ENCODE results near the gene CYBA. TPM values are rescaled to one million over a fixed set of nuclear protein-coding genes. Genes with fewer than 3 reads are reported as not detected.

Gene CYBA
- total RNA-seq, 2 experiments from 2014 or later: 359 to 601 TPM

DNA sequence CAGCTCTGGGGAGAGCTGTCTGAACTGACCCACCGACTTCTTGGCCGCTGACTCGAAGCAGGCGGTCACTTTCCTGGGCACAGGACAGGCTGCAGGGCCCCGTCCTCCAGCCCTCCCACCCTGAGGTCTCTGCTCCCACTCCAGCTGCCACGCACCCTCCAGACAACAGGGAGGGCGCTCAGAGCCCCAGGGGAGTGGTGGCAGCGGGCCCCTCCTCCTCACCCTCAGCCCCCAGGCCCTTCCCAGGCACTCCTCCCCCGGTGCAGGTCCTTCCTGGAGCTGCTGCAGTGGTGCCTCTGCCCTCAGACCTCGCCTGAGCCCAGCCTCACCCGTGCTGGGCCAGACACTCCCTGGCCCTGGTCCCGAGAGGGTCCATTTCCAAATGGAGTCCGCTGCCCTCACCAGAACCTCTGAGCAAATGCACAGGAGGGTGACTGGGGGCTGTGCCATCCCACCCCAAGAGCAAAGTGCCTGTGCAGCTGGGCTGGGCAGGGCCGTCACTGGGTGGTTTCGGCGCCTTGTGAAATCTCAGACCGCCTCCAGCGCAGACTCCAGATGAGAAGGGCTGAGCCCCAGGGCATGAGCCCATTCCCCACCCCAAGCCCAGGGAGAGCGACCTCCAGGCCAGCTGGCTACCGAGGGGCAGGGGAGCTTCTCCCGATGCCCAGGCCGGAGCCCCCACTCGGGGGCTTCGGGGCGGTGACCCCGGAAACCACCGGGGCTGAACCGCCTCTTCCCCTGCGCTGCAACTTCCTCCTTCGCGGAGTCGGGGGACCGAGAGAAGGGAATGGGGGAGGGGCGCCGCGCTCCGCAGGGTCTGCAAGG is 717 bp downstream of the CYBA start:
- intact Hi-C loops (cut with micrococcal nuclease; ENCODE audit: unreplicated experiment): loop anchor here (2.0 to 5.0 kb wide), 2 partner anchors 15 to 1007 kb away; partner anchors contain the start of genes CHMP1A and SPATA33
- Histone ChIP-seq H3K9me2 (ENCODE audit: insufficient read depth, low read length) (no peaks in the 10 kb centered on the region), H3K4me3 (ENCODE audit: low read depth, low read length, poor library complexity, severe bottlenecking) (peak overlapping the region; percentile 90), H3K4me1 (ENCODE audit: insufficient read depth, low read length, poor library complexity, severe bottlenecking) (peaks cover 36% of the 10 kb centered on the region), H2AFZ (ENCODE audit: low read length) (no peak overlapping the region), H4K20me1 (ENCODE audit: insufficient read depth, low read length) (peaks cover 17% of the 10 kb centered on the region), H3K27ac (ENCODE audit: low read depth, low read length, poor library complexity, severe bottlenecking) (peak overlapping the region; percentile 94), H3K4me2 (ENCODE audit: low read length) (peak overlapping the region; percentile 100), H3K36me3 (ENCODE audit: insufficient read depth, low read length) (peaks cover 60% of the 10 kb centered on the region), H3K79me2 (ENCODE audit: insufficient read depth, low read depth, low read length) (peaks cover 31% of the 10 kb centered on the region), H3K9me3 (ENCODE audit: low read length) (no peaks in the 10 kb centered on the region)
- DNase-seq (ENCODE audit: low spot score): peak; percentile 54
- BruUV-seq (replicated peaks): no TSS peak
- TF ChIP-seq, protein P1, sequence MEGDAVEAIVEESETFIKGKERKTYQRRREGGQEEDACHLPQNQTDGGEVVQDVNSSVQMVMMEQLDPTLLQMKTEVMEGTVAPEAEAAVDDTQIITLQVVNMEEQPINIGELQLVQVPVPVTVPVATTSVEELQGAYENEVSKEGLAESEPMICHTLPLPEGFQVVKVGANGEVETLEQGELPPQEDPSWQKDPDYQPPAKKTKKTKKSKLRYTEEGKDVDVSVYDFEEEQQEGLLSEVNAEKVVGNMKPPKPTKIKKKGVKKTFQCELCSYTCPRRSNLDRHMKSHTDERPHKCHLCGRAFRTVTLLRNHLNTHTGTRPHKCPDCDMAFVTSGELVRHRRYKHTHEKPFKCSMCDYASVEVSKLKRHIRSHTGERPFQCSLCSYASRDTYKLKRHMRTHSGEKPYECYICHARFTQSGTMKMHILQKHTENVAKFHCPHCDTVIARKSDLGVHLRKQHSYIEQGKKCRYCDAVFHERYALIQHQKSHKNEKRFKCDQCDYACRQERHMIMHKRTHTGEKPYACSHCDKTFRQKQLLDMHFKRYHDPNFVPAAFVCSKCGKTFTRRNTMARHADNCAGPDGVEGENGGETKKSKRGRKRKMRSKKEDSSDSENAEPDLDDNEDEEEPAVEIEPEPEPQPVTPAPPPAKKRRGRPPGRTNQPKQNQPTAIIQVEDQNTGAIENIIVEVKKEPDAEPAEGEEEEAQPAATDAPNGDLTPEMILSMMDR (conservative IDR thresholded peaks at IDR 0.05; ENCODE audit: low read length): no peak
- TF ChIP-seq EZH2phosphoT487 (IDR thresholded peaks at IDR 0.05; ENCODE audit: borderline replicate concordance, low read depth, low read length): no peak
- POLR2A ChIA-PET: no interaction called here
- CTCF ChIA-PET (ENCODE audit: unreplicated experiment): no interaction called here

DNA sequence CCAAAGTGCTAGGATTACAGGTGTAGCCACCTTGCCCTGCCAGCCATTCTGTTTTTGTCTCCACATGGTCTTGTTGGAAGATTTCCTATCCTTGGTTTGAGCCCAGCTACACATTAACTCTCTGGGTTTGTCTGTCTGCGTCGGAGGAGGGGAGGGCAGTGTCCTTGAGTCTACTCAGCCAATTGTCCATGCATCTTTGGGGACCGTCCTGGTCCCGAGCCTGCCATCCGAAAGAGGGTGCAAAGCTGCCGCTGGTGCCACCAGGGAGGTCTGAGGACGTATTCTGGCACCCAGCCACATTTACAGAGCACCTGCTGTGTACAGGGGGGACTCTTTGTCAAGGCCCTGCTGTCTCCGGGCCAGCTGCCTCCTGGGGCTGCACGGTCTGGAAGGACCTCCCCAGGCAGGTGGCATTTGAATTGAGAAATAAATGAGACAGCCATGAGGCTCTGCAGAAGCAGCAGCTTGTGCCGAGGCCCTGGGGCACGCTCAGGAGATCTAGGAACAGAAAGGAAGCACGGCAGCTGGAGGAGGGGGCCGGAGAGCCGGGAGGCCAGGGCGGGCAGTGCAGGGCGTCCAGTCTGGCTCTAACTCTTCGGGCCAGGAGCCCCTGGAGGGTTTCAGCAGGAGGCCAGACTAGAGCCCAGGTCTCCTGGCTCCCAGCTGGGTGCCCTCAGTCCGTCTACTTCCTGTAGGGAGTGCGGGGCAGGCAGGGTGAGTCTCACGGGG is 1.5 kb downstream of the CYBA start:
- POLR2A ChIA-PET: interaction anchor here (0.7 kb wide), 1 partner anchor 469 kb away, joined by 7 read pairs; no protein-coding TSS in a partner anchor
- CTCF ChIA-PET (ENCODE audit: unreplicated experiment): no interaction called here
- intact Hi-C loops (cut with micrococcal nuclease; ENCODE audit: unreplicated experiment): no loop called here
- Histone ChIP-seq H3K4me1 (ENCODE audit: insufficient read depth, low read length, poor library complexity, severe bottlenecking) (peaks cover 36% of the 10 kb centered on the region), H3K4me3 (ENCODE audit: low read depth, low read length, poor library complexity, severe bottlenecking) (peak overlapping the region; percentile 90), H3K4me2 (ENCODE audit: low read length) (peak overlapping the region; percentile 100), H2AFZ (ENCODE audit: low read length) (no peak overlapping the region), H3K36me3 (ENCODE audit: insufficient read depth, low read length) (peaks cover 59% of the 10 kb centered on the region), H3K9me2 (ENCODE audit: insufficient read depth, low read length) (no peaks in the 10 kb centered on the region), H4K20me1 (ENCODE audit: insufficient read depth, low read length) (peaks cover 17% of the 10 kb centered on the region), H3K79me2 (ENCODE audit: insufficient read depth, low read depth, low read length) (peaks cover 31% of the 10 kb centered on the region), H3K27ac (ENCODE audit: low read depth, low read length, poor library complexity, severe bottlenecking) (peak overlapping the region; percentile 94), H3K9me3 (ENCODE audit: low read length) (no peaks in the 10 kb centered on the region)
- BruUV-seq (replicated peaks): no TSS peak
- TF ChIP-seq, protein P1 (conservative IDR thresholded peaks at IDR 0.05; ENCODE audit: low read length): no peak
- no peak for TF ChIP-seq EZH2phosphoT487 (IDR thresholded peaks at IDR 0.05; ENCODE audit: borderline replicate concordance, low read depth, low read length)
- DNase-seq (ENCODE audit: low spot score): peak; percentile 41
